ENCODE results near the gene TMEM214.

The TMEM214 gene, protein sequence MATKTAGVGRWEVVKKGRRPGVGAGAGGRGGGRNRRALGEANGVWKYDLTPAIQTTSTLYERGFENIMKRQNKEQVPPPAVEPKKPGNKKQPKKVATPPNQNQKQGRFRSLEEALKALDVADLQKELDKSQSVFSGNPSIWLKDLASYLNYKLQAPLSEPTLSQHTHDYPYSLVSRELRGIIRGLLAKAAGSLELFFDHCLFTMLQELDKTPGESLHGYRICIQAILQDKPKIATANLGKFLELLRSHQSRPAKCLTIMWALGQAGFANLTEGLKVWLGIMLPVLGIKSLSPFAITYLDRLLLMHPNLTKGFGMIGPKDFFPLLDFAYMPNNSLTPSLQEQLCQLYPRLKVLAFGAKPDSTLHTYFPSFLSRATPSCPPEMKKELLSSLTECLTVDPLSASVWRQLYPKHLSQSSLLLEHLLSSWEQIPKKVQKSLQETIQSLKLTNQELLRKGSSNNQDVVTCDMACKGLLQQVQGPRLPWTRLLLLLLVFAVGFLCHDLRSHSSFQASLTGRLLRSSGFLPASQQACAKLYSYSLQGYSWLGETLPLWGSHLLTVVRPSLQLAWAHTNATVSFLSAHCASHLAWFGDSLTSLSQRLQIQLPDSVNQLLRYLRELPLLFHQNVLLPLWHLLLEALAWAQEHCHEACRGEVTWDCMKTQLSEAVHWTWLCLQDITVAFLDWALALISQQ

DNA sequence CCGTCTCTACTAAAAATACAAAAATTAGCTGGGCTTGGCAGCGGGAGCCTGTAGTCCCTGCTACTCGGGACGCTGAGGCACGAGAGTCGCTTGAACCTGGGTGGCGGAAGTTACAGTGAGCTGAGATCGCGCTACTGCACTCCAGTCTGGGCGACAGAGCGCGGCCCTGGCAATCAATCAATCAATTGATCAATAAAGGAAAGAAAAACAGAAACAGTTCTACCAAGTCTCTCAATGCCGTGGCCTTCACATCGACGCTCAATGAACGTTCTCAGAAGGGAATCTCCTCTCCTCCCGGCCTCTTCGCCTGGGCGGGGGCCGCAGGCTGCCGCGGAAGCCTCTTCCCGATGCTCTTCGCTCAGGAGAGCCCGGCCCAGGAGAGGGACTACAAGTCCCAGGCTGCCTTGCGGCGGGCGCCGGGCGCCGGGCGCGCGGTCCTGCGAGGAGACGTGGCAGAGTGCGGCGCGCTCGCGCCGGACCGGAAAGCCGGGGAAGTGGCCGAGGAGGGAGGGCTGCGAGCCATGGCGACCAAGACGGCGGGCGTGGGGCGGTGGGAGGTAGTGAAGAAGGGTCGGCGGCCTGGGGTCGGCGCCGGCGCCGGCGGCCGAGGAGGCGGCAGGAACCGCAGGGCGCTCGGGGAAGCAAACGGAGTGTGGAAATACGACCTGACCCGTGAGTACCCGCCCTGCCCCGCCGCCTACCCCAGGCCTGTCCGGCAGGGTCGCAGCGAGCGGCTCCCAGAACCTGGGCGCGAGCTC, at the start of gene TMEM214:
Gene TMEM214 (plus strand): TSS at position 471 of the 758 bp plus-strand sequence. CDS start 51 bp downstream, at position 522.
- no peak for FAIRE-seq

GRCh38 chr2:26983746-26984145, 49.0 kb upstream of the TMEM214 start:
- no peak for FAIRE-seq

DNA sequence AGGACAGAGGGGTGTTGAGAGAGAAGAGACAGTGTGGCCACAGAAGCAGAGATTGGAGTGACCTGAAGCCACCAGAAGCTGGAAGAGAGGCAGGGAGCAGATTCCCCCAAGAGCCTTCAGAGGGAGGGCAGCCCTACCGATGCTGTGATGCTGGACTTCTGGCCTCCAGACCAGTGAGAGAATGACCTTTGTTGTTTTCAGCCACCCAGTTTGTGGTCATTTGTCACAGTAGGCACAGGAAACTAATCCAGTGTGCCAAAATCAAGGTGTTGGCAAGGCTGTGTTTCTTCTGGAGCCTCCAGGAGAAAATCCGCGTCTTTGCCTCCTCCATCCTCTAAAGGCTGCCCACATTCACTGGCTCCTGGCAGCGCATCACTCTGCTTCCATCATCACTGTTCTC, 47.0 kb upstream of the TMEM214 start:
- FAIRE-seq, result no peak

DNA sequence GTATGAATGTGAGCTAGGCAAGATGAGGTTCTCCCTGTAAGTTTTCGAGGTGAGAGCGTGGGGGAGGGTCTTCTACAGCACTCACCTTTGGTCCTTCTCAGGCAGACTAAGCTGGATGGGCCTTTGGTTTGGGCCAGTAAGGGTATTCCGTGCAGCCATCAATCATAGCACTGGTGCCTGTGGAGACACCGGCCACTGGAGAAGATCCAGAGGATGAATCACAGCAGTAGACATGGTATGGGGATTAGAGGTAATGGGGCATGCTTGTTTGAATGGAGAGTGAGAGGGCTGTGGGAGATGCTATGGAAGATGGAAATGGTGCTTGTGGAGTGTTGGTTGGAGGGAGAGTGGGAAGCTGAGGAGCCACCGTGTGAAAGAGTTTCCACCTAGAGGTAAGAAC, 46.2 kb upstream of the TMEM214 start:
- no peak for FAIRE-seq

DNA sequence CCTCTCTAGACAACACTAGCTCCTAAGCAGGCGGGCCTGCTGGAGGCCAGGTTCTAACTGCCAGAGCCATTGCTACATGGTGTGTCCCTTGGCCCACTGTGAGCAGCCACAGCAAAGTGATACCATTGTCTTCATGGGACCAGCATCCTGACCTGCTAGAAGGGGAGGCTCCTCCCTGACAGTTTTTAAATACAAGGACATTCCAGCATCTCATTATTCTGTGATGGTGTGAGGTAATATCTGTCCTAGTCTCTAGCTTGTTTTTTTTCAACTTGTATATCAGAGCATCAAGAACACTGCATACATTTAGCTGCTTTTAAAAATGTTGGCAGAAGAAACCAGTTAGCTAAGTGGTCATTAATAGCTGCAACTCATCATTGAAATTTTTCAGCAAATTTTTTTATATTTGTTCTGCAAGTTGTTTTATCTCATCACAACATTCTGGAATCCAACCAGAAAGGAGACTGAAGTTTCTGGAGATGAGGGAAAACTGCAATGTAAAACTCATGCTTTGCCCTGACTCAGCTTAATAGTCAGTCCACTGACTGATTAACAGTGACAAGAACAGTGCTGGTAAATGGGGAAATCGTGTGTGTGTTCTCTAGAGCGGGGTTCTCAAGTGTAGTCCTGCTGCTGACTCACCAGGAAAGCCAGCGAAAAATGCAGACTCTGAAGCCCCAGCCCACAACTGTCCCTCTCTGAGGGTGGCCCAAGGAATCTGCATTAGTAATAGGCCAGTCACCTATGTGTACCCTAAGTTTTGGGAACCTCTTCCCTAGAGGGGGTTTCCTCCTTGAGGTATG, 44.5 kb upstream of the TMEM214 start:
- FAIRE-seq, result no peak

- no peak for FAIRE-seq
These were observed 43.6 kb upstream of the TMEM214 start for GRCh38 chr2:26989156-26989555.

GRCh38 chr2:26991717-26992116, 41.0 kb upstream of the TMEM214 start:
- FAIRE-seq, result no peak

DNA sequence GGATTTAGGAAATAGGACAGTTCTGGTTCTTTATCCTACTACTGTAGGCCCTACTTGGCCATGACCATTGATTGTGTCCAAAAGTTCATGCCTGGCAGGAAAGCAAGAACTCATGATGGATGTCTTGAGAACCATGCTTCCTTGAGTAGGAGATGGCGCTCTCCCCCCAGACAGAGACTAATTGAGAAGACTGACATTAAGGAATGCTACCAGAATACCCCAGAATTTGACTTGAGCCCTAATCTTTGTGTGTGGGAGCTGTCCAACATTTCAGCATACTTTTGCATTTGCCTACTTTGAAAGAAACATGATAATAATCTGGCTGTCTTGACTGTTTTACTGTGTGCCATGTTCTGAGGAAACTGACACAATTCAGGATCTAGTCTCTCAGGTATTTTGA, 39.0 kb upstream of the TMEM214 start:
- FAIRE-seq, result no peak

DNA sequence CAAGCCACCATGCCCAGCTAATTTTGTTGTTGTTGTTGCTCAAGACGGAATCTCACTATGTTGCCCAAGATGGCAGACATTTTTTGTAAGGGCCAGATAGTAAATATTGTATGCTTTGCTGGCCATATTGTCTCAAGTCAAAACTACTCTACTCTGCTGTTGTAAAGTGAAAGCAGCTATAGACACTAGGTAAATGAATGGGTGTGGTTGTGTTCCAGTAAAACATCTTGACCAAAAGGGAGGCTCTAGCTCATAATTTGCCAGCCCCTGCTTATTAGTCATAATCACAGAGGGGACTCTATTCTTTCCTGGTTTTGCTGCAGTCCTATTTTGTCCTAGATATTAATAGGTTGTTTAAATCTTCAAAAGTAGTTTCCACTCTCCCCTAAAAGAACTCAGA, 37.8 kb upstream of the TMEM214 start:
- no peak for FAIRE-seq

DNA sequence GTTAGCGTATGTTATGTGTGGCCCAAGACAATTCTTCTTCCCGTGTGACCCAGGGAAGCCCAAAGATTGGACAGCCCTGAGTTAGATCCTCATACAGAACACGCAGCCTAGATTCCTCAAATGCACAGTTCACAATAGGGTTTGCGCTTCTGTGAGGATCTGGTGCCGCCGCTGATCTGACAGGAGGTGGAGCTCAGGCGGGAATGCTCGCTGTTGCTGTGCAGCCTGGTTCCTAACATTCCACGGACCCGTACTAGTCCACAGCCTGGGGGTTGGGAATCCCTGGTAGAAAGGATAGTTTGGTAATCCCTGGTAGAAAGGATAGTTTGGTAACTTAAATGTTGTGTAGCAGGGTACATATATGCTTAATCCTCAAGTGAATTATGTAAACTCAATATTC, 35.4 kb upstream of the TMEM214 start:
- no peak for FAIRE-seq

- no peak for FAIRE-seq
These were observed 34.4 kb upstream of the TMEM214 start for GRCh38 chr2:26998323-26998722.

DNA sequence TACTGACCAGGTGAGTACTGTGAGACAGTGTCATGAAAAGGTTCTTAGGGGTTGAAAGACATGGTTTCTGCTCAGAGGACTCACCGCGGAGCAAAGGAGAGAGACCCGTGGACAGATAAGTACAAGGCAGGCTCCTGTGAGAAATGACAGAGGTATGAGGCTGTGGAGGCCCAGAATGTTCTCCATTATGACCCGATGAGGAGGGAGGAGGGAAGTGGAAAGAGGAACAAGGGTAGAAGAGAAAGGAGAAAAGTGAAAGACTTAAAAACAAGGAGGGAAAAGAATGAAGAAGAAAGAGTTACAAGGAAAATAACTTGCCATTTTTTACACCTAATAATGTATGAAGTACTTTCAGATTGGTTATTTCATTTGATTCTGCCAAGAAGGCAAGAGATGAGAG, 32.5 kb upstream of the TMEM214 start:
- FAIRE-seq, result no peak

- peak; percentile 17 for FAIRE-seq
These were observed 31.8 kb upstream of the TMEM214 start for GRCh38 chr2:27000995-27001394.

DNA sequence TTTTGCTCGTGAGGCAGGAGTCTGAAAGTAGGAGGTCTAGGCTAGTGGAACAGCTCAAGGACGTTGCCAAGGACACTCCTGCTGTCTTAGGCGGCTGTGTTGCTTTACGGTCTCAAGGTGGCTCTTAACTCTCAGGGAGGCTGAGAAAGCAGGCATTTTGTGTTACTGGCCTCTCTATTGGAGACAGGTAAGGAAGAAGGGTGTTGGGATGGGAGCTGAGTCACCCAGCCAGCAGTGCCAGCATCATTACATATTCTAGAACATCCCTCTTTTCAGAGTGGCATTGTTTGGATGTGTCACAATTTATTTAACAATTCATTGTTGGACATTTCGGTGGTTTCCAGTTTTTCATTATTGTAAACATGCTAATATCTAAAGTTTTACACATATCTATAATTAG, 30.8 kb upstream of the TMEM214 start:
- no peak for FAIRE-seq

DNA sequence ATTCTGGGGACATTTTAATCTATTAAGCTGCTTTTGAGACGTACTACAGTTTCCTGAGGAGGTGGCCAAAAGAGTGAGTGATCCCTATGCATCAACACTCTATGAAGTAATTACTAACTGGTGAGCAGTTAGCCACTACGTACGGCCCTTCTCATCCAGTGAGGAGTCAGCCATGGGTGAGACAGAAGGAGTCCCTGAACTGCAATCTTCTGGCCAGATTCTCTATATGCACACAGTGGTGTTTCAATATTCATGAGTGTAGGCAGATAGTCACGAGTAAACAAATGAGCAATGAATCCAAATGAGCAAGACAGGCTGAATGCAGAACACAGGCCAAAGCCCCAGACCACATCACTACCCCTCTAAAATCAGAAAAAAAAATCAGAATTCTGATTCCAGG, 29.8 kb upstream of the TMEM214 start:
- no peak for FAIRE-seq

GRCh38 chr2:27003857-27004256, 28.9 kb upstream of the TMEM214 start:
- FAIRE-seq, result no peak

DNA sequence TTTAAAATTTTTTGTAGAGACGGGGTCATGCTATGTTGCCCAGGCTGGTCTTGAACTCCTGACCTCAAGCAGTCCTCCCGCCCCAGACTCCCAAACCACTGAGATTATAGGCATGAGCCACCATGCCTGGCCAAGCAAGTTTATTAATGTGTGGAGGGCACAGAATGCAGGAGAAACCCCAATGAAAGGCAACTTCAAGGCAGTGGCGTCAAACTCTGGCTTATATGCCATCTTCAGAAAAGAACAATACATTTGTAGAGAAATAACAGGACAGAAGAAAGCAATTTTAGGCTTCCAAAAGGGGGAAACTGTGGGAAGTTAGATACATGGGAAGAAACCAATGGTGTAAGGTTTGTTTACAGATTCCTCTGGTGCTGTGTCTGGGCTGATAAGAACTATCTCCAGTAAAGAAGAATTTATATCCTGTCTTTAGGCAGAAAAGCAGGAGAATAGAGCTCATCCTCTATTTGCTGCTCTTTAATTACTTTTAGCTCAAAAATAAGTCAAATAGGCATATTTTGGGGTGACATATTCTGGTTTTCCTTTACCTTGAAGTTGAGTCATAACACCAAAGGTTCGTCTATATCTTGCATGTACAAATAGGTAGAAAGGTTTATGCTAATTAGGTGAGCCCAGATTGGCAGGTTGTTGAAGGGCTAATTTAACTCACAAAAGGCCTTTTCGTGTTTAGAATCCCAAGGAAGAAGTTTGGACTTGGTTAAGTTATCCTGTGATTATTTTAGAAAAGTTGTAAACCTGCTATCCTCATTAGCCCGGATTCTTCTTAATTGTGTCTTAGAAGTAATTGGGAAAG, 26.0 kb upstream of the TMEM214 start:
- FAIRE-seq, result no peak

DNA sequence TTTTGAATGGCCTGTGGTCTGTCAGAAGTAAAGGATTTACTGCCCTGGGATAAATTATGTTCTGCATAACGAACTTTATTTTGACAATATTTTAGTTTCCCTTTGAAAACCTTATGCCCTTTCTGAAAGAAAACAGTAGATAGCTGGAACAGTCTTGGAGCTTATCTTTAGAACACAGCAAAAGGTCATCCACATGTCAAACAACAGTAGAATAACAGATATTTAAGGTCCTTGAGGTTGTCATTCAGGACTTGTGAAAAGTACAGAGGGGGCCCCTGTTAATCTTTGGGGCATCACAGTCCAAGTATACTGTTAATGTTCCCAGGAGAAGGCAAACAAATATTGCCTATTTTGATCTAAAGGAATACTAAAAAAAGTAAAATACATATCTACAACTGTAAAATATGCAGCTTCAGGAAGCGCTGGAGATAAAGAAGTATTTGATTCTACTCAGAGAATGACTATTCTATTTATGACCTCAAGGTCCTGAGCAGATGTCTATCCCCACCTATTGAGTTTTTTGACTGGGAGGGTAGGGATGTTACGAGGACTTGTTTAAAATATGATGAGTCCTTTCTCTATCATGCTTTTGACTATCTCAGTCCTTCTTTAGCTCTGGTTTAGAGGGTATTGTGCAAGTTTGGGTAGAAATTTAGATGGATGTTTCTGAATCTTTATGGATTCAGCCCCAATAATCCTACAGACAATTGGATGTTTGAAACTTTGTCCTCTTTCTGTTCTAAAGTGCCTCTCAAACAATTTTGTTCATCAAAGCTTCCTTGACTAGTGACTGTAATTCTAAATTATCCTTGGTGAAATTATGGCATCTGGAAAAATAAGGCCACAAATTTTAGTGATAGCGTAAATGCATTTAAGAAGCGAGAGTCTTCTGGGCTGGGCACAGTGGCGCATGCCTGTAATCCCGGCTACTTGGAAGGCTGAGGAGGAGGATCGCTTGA, 25.1 kb upstream of the TMEM214 start:
- no peak for FAIRE-seq

DNA sequence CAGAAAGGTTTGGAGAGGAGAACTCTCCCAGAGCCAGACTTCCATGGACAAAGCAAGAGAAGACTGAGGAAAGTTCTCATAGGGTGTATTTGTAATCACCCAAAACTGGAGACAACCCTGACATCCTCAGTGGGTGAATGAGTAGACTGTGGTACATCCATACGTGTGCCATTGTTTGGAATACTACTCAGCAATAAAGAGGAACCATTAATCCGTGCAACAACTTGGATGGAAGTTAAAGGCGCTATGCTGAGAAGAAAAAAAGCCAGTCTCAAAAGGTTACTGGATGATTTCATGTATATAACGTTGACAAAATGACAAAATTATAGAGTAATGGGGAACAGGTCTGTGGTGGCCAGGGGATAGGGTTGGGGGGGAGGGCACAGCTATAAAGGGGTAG, 24.1 kb upstream of the TMEM214 start:
- FAIRE-seq, result no peak

DNA sequence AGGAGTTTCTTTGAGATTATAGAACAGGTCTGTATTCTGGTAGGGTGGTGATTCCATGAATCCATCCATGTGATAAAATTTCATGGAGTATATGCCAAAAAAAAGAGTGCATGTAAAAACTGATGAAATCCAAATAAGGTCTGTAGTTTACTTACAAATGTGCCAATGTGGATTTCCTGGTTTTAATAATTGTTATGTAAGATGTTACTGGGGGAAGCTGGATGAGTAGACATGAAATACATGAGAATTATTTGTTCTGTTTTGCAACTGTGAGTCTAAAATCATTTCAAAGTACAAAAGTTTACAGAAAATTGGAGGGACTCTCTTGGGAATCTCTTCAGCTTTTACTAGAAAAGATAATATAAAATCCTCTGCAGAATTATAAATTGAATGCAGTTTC, 23.7 kb upstream of the TMEM214 start:
- no peak for FAIRE-seq

DNA sequence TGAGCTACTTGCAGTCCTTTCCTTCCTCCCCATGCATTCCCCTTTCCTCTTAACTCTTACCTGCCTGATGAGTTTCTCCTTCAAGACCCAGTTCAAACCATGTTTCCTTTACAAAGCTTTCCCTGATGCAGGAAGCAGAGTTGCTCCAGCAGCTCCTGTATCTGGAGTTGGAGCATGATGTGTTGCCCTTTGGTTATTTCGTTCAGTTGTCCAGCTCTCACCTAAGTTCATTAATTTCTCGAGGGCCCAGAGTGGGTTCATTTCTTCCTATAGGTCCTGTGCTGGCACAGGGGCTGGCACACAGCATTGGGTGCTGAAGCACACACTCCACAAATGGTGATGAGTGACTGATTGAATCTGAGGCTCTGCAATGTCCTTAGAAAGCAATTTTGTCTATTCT, 23.0 kb upstream of the TMEM214 start:
- no peak for FAIRE-seq
